GM15510 (cell line): ENCODE measurements around the gene PARD3.

Experiments used
- POLR2A ChIP-seq: IDR thresholded peaks from 3 replicates; pipeline ENCODE4 v1.6.1; 2011; ENCODE audit warnings: borderline replicate concordance; ENCODE audit not compliant: insufficient read length; ENCODE audit errors: extremely low read depth

The PARD3 gene

DNA sequence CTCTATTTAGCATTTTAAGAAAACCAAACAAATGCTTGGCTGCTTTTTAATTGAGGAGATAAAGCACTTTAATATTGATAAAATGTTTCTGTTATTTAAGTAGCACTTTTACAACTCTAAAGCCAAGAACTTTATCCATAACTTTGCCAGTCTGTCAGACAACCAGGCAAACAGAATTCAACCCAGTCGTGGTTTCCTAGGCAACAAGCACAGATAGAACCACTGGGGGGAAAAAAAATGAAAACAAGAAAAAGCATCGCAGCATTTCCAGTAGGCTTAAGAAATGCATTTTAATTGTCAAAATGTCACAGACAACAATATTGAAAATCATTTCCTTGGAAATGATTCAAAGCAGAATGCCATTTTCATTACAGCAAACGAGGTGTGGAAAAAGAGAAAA lies 323.4 kb downstream of the PARD3 start:
- no peak for TF ChIP-seq POLR2A

DNA sequence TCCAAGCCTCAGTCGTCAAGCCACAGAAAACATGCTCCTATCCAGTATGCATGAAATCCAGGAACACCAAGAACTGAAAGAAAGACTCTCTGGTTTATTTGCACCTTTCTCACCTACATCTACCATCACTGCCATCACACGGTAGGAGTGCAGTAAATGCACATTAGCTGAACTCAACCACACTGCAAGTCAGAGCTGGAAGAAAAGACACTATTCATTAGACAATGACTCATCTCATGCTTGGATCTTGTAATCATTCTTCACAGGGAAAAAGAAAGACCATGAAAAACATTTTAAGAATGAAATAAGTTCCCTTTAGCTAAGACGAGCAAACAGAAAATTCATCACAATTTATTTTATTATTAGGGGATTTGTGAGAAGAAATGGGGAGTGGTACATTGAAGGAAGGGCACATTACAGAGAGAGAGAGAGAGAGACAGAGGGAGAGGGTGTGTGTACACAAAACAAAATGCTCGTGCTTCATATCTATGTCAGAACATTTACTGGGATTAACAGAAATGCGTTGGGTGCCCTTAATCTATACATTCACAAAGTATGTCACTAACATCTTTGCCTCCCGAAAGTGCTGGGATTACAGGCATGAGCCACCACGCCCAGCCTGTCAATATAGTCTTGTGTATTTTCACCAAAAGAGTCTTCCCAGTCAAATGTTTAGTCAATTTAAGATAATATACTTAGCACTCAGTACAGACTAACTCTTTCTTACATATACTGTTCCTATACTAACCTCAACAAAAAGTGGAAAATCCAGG lies 324.9 kb downstream of the PARD3 start:
- TF ChIP-seq POLR2A: no peak

DNA sequence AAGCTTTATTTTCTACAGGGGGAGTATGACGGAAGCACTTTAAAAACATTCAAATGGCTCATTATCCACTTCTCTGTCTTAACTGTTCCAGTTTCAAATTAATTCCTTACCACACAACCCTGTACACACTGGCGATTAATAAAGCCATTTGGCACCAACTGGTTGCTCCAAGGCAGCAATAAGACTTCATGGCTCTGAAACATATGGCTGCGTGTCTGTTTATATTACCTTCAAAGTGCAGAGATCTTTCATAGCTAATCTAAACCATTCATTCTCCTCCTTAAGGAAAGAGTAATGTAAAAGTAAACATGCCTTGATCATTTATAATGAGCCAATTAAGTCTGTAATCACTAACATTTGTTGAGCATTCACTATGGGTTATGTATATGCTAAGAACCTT lies 325.7 kb downstream of the PARD3 start:
- no peak for TF ChIP-seq POLR2A

DNA sequence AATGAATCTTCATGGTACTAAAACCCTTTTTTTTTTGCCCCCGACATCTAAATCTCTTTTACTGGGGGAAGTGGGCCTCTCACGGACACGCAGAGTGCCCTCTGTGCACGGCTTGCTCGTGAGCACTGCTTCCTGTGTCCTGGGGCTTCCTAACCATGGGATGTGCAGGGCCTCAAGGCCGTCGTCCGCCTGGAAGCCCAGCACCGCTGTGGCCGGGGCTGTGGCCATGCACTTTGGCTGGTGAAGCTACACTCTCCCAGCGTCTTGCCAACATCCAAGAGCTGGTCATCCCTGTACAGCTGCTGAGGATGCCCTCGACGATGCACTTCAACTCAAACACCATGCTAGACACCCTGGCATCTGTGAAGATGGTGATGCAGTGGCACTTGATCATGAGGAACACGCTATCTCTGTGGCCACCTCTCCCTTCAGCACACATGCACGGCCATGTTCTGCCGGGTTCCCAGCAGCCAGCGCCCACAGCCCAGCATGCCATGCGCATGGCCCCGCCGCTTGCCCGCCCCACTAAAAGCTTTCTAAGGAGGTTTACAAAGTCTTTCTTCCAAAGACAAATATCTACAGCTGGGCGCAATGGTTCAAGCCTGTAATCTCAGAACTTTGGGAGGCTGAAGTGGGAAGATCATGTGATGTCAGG lies 326.5 kb downstream of the PARD3 start:
- TF ChIP-seq POLR2A: no peak

DNA sequence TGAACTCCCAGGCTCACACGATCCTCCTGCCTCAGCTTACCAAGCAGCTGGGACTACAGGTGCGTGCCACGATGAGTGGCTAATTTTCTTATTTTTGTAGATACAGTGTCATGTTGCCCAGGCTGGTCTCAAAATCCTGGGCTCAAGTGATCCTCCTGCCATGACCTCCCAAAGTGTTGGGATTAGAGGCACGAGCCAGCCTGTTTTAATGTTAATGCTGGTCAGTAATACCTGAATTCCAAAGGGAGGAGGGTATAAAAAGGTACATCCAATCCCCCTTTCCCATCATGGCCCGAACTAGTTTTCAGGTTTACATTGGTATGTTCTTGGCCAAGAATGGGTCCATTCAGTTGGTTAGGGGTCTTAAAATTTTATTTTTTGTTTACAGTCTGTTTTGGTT lies 329.1 kb downstream of the PARD3 start:
- TF ChIP-seq POLR2A: no peak

DNA sequence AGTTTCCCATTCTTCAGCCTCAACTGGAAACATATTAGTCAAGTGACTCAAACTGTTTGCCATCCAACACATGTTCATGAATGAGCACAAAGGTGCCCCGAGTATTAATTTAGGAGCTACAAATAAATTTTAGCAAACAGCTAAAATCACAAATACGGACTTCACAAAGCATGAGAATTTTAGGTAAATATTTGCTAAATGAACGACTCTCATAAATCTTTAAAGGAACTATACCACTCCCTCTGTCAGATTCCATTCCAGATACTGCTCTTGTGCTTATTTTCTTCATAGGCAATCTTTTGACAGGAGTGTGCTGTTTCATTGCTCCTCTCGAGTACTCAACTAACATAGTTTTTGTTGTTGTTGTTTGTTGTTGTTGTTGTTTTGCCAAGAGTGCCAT lies 330.9 kb downstream of the PARD3 start:
- TF ChIP-seq POLR2A: no peak

DNA sequence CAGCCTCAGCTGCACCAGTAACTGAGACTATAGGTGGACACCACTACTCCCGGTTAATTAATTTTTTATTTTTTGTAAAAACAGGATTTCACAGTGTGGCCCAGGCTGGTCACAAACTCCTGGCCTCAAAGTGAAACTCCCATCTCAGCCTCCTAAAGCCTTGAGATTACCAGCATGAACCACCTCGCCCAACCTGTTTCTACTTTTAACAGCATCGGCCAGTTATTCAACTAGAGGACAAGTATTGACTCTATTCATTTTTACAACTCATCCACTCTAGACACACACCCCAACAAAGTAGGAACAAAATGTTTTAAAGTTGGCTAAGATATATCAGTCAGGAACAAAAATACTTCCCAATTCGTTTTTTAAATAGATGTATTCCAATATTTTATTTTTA lies 334.8 kb downstream of the PARD3 start:
- no peak for TF ChIP-seq POLR2A

DNA sequence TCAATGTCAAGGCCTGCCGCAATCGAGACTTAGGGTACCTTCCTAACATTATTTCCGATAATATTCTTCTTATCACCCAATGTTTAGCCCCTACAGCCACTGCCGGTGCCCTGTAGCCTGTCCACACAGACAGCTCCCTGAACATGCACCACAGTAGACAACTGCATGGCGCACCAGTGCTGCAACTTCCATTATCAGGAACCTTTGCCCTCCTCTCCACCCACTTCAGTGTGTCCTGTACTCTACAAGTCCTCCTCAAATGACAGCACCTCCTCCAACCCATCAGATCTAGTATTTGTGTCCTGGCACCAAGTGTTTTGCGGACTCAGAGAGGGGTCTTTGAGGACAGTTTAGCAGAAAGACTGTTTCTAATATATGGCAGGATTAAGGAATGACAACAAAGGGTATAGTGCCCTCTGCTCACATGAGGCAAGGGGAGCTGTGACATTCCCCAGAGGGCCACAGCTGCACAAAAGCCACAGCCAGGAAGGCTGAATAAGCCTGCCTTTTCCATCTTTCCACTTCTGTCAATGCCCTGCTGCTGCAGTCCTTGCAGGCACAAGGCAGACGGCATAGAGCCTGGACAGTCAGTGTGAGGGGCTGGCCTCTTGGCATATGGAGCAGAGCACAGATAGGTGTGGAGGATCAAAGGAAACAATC lies 335.4 kb downstream of the PARD3 start:
- TF ChIP-seq POLR2A: no peak

DNA sequence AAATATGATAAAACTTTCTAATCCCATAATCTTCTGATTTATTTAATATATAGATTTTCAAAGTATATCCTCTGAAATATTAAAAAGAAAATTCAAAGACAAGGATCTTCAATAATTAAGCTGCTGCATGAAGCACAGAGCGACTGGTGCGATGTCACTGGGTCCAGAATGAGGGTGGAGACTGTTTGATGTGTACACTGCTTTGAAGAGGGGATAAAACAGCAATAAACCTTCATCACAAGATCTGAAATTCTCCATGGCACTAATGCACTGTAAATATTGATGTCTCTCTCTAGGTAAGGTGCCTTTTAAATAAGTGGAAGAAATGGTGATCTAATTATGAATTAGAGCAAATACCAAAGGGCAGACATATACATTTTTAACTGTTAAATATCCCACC lies 337.8 kb downstream of the PARD3 start:
- no peak for TF ChIP-seq POLR2A

DNA sequence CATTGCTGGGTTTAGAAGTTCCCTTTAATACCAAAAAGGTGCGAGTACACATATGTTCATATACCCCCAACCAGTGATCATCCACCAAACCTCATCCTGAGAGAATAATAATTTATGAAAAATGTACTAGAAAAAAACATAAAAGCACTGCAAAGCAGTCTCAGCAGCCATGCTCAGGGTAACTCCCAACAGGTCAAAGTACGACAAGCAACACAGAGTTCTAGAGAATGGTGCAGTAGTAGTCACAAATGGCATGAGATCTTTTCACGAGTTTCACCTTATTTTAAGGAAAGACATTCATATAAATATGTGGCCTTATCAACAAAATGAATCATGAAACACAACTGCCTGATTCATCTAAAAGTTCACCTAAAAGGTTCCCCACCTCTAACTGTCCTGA lies 338.5 kb downstream of the PARD3 start:
- TF ChIP-seq POLR2A: no peak

DNA sequence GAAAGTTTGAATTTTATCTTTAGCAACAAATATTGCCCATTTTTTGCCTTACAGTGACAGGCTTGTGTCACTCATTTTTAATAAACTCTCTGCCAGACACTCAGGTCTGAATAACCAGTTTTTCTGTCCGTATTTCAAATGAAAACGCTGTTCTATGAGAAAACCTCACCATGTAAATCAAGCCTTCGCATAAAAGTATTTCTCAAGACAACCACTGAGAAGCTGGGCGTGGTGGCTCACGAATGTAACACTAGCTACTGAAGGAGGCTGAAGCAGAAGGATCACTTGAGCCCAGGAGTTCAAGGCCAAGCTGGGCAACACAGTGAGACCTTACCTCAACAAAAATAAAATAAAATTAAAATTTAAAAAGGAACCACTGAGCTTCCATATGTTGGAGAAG lies 339.3 kb downstream of the PARD3 start:
- no peak for TF ChIP-seq POLR2A

DNA sequence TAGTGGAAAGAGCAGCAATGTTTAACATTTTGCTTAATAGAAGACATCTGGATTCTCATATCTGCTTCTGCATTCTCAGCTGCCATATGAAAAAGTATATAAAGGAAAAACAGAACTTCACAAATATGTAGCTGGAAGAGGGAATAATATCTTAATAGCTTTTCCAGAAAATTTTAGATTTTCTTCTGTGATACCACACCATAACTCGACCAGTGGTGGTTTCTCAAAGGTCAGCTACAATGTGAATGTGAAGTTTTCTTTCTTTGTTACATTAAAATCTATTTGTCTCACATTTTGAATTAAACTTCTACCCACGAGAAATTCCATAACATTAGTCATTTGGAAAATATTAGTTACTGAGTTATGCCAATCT lies 339.8 kb downstream of the PARD3 start:
- TF ChIP-seq POLR2A: no peak

DNA sequence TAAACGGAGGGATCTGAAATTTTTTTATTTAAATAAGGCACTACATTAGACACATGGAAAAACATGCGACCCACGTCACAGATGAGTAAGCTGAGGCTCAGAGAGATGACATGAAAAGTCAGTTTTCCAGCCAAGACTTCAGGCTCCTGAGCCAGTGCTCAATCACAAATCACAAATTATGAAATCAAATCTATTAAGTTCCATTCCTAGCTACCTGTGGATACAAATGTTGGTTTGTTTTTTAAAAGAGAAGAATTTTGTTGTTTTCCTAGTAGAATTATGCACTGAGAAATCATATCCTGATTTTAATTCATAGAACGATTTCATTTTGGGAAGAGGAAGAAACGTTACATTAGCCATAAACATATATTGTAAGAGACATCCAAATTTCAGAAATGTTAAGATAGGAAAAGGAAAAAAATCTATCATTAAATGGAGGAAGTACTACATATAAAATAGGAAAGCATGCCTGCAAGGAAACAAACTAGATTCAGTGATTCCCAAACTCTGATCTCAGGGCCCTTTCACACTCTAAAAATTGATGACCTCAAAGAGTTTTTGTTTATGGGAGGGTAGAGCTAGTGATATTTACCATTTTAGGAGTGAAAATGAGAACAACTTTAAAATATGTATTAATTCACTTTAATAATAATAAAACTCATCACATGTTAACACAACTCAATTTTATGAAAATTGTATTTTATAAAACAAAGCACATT lies 340.4 kb downstream of the PARD3 start:
- TF ChIP-seq POLR2A: no peak

DNA sequence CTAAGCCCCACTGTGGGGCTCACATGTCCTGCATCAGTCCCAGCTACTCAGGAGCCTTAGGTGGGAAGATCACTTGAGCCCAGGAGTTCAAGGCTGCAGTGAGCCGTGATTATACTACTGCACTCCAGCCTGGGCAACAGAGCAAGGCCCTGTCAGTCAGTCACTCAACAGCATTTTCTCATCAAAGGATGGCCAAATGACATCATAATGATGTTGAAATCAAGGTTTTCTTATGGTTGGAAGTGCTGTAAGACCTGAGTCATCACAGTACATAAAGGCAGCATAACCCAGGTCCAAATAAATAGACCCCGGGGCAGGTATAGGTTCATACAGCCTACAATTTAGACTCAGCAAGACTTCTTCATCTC lies 341.1 kb downstream of the PARD3 start:
- no peak for TF ChIP-seq POLR2A

DNA sequence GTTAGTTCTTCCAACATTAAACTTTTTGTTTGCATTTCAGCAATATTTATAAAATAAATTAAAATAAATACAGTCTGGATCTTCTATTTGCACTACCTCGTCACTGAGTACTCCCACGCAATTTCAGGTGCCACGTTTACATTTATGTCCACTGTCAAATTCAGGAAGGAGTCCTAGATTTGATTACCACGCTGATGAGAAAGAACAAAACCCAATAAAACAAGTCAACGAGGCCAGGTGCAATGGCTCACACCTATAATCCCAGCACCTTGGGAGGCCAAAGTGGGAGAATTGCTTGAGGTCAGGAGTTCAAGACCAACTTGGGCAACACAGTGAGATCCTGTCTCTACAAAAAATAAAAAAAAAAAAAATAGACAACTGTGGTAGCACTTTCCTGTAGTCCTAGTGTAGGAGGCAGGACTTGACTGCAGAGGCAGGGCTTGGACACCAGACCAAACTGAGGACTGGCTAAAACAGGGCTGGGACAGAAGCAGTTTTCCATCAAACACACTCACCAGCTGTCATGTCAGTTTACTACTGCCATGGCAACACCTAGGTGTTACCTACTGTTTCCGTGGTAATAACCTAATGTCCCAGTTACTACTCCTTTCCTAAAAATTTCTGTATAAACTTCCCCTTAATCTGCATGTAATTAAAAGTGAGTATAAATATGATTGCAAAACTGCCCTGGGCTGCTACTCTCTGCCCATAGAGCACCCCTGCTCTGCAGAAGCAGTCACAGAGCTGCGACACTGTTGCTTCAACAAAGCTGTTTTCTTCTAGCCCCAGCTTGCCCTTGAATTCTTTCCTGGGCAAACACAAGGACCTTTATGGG lies 341.7 kb downstream of the PARD3 start:
- TF ChIP-seq POLR2A: no peak

DNA sequence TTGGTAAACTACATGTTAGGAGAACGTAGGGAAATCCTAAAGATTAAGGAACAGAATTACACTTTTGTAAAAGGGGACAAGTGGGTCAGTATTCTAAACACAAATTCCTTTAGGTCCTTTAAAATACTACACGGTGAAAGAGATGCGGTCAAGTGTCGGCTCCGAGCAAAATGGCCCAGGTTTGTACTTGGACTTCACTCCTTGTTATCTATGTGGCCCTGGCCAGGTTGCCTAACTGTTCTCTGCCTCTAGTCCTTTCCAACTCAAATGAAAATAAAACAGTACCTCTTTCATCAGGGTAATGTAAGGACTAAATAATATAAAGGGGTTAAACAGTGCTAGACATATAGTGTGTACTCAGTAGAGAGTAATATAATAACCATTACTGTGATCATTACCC lies 344.8 kb downstream of the PARD3 start:
- TF ChIP-seq POLR2A: no peak

DNA sequence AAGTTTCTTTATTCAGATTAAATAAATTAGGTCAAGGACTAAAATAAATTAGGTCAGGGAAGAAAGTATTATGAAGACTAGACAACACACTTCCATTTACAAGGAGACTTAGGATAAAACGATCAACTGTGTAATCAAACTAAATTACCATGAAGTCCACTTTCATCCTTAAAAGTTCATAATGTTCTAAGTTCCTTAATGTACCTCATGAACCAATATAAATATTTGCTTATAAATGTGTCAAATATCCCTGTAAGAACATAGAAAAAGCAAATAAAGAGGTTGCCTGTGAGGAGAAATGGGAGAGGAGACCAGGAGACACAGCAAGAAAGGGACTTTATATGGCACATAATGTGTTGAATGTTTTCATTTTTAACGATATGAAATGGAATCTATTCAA lies 345.6 kb downstream of the PARD3 start:
- no peak for TF ChIP-seq POLR2A
